OCI-LY3 (cell line): ENCODE results near the gene GMEB2.

Experiments
- H2AFZ ChIP-seq: fragments of 200-600, 300-600 bp; shearing (Covaris generic); 2 replicates; pipeline ENCODE4 v1.6.0; 2014; ENCODE audit warnings: antibody characterized with exemption, low read depth, low read length
- H3K27ac ChIP-seq: fragments of 200-600, 300-600 bp; sonication (generic); 2 replicates; pipeline ENCODE4 v1.5.1; 2014; ENCODE audit warnings: mild to moderate bottlenecking, low read length, moderate library complexity, mixed read lengths
- H3K27me3 ChIP-seq: fragments of 200-600, 300-600 bp; sonication (generic); 2 replicates; pipeline ENCODE4 v1.6.1; 2014; ENCODE audit warnings: low read depth, low read length, mixed read lengths
- H3K36me3 ChIP-seq: fragments of 200-600, 300-600 bp; sonication (generic); replicated peaks from 2 replicates; pipeline ENCODE3; 2014; ENCODE audit warnings: low read depth, low read length, mixed read lengths
- H3K4me1 ChIP-seq: fragments of 300-600, 200-600 bp; sonication (generic); 2 replicates; pipeline ENCODE4 v1.6.1; 2014; ENCODE audit warnings: low read length, mixed read lengths
- H3K4me2 ChIP-seq: fragments of 200-600, 300-600 bp; sonication (generic); 2 replicates; pipeline ENCODE4 v1.6.1; 2014; ENCODE audit warnings: low read length, mixed read lengths
- H3K4me3 ChIP-seq: fragments of 300-600, 200-600 bp; sonication (generic); 2 replicates; pipeline ENCODE4 v1.5.1; 2014; ENCODE audit warnings: antibody characterized with exemption, mild to moderate bottlenecking, low read length, moderate library complexity
- H3K79me2 ChIP-seq: fragments of 300-600, 200-600 bp; shearing (Covaris generic); 2 replicates; pipeline ENCODE4 v1.6.1; 2014; ENCODE audit warnings: mild to moderate bottlenecking, low read length, mixed read lengths
- H3K9ac ChIP-seq: fragments of 300-600, 200-600 bp; shearing (Covaris generic); 2 replicates; pipeline ENCODE4 v1.6.0; 2014; ENCODE audit warnings: mild to moderate bottlenecking, low read length, moderate library complexity
- H3K9me3 ChIP-seq: fragments of 200-600, 300-600 bp; shearing (Covaris generic); 2 replicates; pipeline ENCODE4 v1.6.1; 2014; ENCODE audit warnings: low read length, mixed read lengths; ENCODE audit not compliant: insufficient read depth
- H4K20me1 ChIP-seq: fragments of 200-600, 300-600 bp; sonication (generic); 2 replicates; pipeline ENCODE4 v1.6.1; 2016; ENCODE audit warnings: low read length, mixed read lengths; ENCODE audit not compliant: insufficient read depth
- EZH2phosphoT487 ChIP-seq: fragments of 200-600 bp; shearing (Covaris generic); IDR thresholded peaks from 2 replicates; pipeline ENCODE4 v1.6.1; 2018; ENCODE audit warnings: antibody characterized with exemption, mixed run types, low read depth
- TF ChIP-seq, protein P1 (sequence below): fragments of 200-600, 300-600 bp; sonication (generic); IDR thresholded peaks from 2 replicates; pipeline ENCODE4 v1.5.1; 2014; ENCODE audit warnings: antibody characterized with exemption, low read length, low read depth

GMEB2 gene

DNA sequence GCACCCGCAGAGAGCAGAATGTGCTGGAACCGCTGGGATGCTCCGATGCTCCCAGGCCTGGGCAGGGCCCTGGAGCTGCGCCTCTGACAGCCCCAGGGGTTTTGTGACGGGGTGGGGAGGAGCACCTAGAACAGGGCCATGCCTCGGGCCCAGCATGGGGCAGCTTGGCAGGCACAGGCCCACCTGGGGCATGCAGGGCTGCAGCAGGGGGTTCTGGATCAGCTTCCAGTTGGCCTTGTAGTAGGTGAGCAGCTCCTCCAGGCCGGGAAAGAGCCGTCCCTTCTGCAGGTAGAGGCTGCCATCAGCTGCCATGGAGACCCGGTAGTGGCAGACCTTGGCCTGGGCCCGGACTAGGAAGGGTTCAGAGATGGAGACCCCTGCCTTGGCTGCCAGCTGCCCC lies 83.8 kb downstream of the GMEB2 start:
- Histone ChIP-seq H3K9ac (no peak overlapping the region), H3K36me3 (no peaks in the 10 kb centered on the region), H3K4me3 (no peak overlapping the region), H4K20me1 (no peaks in the 10 kb centered on the region; the same call in 1 of the 2 replicates), H3K9me3 (no peaks in the 10 kb centered on the region), H3K27ac (no peak overlapping the region), H3K4me1 (peaks cover 20% of the 10 kb centered on the region), H3K27me3 (peaks cover 36% of the 10 kb centered on the region), H2AFZ (no peak overlapping the region), H3K4me2 (peak overlapping the region; percentile 16; the same call in 1 of the 2 replicates), H3K79me2 (no peaks in the 10 kb centered on the region)
- TF ChIP-seq, protein P1, sequence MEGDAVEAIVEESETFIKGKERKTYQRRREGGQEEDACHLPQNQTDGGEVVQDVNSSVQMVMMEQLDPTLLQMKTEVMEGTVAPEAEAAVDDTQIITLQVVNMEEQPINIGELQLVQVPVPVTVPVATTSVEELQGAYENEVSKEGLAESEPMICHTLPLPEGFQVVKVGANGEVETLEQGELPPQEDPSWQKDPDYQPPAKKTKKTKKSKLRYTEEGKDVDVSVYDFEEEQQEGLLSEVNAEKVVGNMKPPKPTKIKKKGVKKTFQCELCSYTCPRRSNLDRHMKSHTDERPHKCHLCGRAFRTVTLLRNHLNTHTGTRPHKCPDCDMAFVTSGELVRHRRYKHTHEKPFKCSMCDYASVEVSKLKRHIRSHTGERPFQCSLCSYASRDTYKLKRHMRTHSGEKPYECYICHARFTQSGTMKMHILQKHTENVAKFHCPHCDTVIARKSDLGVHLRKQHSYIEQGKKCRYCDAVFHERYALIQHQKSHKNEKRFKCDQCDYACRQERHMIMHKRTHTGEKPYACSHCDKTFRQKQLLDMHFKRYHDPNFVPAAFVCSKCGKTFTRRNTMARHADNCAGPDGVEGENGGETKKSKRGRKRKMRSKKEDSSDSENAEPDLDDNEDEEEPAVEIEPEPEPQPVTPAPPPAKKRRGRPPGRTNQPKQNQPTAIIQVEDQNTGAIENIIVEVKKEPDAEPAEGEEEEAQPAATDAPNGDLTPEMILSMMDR: no peak
- TF ChIP-seq EZH2phosphoT487: no peak

DNA sequence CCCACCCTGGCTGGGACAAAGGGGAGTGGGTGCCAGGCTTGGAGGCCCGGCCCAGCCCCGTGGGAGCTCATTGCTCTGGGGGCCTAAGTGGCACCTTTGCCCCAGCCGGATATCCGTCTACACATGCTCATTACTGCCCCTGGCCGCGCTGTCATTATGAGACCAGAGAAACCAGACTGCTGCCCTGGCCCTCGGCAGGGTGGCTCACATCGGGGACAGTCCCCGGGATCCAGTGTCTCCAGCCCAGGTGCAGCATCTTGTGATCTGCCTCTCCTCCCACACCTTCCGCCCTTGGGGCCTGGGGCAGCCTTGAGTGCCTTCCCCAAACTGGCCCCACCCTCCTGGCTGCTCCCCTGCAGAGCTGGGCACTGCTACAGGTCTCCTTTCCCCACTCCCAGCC lies 84.2 kb downstream of the GMEB2 start:
- H3K27me3 ChIP-seq: peaks cover 35% of the 10 kb centered on the region
- no peaks in the 10 kb centered on the region for H3K9me3 ChIP-seq
- no peak overlapping the region for H2AFZ ChIP-seq
- H3K4me2 ChIP-seq: peak overlapping the region; percentile 16; the same call in 1 of the 2 replicates
- no peak overlapping the region for H3K27ac ChIP-seq
- no peaks in the 10 kb centered on the region for H3K36me3 ChIP-seq
- H3K4me3 ChIP-seq: no peak overlapping the region
- TF ChIP-seq, protein P1: no peak
- TF ChIP-seq EZH2phosphoT487: no peak
- no peaks in the 10 kb centered on the region for H3K79me2 ChIP-seq
- H3K9ac ChIP-seq: no peak overlapping the region
- peaks cover 20% of the 10 kb centered on the region for H3K4me1 ChIP-seq
- no peaks in the 10 kb centered on the region; the same call in 1 of the 2 replicates for H4K20me1 ChIP-seq

DNA sequence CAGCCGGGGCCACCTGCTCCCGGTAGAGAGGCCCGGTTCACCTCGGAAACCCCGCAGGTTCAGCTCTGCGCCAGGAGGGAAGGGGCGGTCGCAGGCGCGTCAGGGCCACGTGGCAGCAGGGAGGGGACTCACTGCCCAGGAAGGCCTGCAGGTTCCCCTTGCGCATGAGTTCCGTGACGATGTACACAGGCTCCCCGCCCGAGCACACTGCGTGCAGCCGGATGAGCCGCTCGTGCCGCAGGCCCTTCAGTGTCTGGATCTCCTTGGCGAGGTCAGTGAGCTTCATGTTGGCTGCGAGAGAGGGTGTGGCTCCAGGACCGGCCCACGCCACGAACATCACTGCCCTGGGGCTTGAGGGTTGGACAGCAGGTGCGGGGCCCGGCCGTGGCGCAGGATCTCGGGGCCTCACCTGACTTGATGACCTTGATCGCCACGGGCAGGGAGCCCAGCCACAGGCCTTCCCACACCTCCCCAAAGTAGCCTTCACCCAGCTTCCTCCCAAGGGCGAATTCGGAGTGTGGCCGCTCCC lies 84.8 kb downstream of the GMEB2 start:
- H3K27ac ChIP-seq: no peak overlapping the region
- H3K79me2 ChIP-seq: no peaks in the 10 kb centered on the region
- H3K4me2 ChIP-seq: peak overlapping the region; percentile 16; the same call in 1 of the 2 replicates
- no peak overlapping the region for H3K4me3 ChIP-seq
- no peaks in the 10 kb centered on the region for H3K36me3 ChIP-seq
- H3K9ac ChIP-seq: no peak overlapping the region
- no peaks in the 10 kb centered on the region for H3K9me3 ChIP-seq
- peaks cover 20% of the 10 kb centered on the region for H3K4me1 ChIP-seq
- no peaks in the 10 kb centered on the region; the same call in 1 of the 2 replicates for H4K20me1 ChIP-seq
- peaks cover 35% of the 10 kb centered on the region for H3K27me3 ChIP-seq
- TF ChIP-seq, protein P1: no peak
- no peak for TF ChIP-seq EZH2phosphoT487
- no peak overlapping the region for H2AFZ ChIP-seq

DNA sequence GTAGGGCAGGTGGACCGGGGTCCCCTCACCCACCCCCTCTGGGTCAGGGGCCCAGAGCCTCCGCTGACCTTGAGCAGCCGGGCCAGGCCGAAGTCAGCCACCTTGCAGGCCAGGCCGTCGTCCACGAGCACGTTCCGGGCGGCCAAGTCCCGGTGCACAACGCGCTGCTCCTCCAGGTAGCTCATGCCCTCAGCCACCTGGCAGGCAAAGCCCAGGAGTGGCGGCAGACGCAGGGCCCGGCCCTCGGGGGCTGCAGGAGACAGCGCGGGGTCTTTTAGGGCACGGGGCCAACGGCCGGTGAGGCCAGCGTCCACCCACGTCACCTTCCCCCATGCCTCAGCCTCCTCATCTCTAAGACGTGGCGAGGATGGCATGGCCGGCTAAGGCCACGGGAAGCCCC lies 85.5 kb downstream of the GMEB2 start:
- Histone ChIP-seq H3K36me3 (no peaks in the 10 kb centered on the region), H2AFZ (no peak overlapping the region), H4K20me1 (no peaks in the 10 kb centered on the region; the same call in 1 of the 2 replicates), H3K9ac (no peak overlapping the region), H3K79me2 (no peaks in the 10 kb centered on the region), H3K4me2 (no peak overlapping the region), H3K27me3 (peaks cover 31% of the 10 kb centered on the region), H3K4me1 (peaks cover 27% of the 10 kb centered on the region), H3K27ac (no peak overlapping the region), H3K9me3 (no peaks in the 10 kb centered on the region), H3K4me3 (no peak overlapping the region)
- TF ChIP-seq, protein P1: no peak
- no peak for TF ChIP-seq EZH2phosphoT487
